K562 (cell line): ENCODE measurements around the gene PELI3.

Source experiments
- PRPF4 ChIP-seq: fragments of 200-400 bp; formaldehyde crosslinking; IDR thresholded peaks from one replicate; pipeline ENCODE4 v1.6.1; 2017; ENCODE audit warnings: low read length, low read depth, mild to moderate bottlenecking; ENCODE audit not compliant: insufficient read depth, poor library complexity, severe bottlenecking
- SIN3A ChIP-seq, 2 experiments: fragments of 150-350 bp in 1 of 2; IDR thresholded peaks; 2 replicates each; pipeline ENCODE4 v1.6.1; 2011 to 2016; ENCODE audit warnings: borderline replicate concordance in 2 of 2, low read depth in 2 of 2, low read length in 2 of 2, mild to moderate bottlenecking in 2 of 2, moderate library complexity in 2 of 2; ENCODE audit not compliant: control insufficient read depth in 1 of 2
- SP1 ChIP-seq: sonication (generic); formaldehyde crosslinking; IDR thresholded peaks from 2 replicates; pipeline ENCODE4 v1.8.1; 2022; ENCODE audit warnings: mild to moderate bottlenecking, missing genetic modification reagents
- TF ChIP-seq, protein P1 (sequence below): fragments of 450-650 bp; IDR thresholded peaks from 2 replicates; pipeline ENCODE4 v1.6.1; 2018; ENCODE audit not compliant: partially characterized antibody
- TF ChIP-seq, protein P2 (sequence below), 3 experiments: IDR thresholded peaks in 2 of 3; conservative IDR thresholded peaks in 1 of 3; 2 replicates each; pipeline ENCODE4 v1.5.1; 2011 to 2012; ENCODE audit warnings: low read length in 3 of 3, mild to moderate bottlenecking in 3 of 3, control low read depth in 2 of 3, improper control_type of control experiment in 1 of 3, inconsistent platforms in 1 of 3, low read depth in 1 of 3, mixed read lengths in 1 of 3, moderate library complexity in 1 of 3; ENCODE audit not compliant: insufficient read depth in 2 of 3

DNA sequence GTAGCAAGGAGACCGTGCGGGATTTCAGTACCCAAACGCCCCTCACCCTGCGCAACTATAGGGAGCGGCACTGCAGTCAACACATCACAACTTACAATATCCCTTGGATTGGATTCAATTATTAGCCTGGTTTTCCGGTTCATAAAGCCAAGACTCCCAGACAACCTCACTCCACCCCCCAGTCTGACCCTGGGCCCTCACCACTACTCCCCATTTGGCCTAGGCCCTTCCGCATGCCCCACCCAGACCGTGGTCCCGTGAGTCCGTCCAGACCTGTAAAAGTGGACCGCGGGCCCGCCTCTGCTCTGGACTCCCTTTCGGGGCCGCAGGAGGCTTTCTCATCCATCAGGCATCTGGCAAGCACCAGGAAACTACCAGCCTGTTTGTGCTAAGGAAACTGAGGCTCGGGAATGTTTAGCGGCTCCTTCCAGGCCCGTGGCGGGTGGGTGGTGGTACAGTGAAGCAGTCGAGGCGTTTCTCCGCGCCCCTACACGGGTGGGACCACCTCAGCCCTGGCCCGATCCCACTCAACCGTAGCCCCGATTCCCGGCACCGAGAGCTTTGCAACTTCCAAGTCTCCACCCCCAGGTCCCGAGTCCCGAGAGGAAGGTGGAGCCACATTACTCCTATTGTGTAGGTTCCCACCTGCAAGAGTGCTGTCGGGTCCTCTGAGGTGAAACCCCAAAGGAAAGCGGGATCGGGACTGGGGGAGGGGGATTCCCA is 12.8 kb downstream of the PELI3 start:
- TF ChIP-seq SP1 (CRISPR knock-in tag) (no peak), PRPF4 (no peak), SIN3A (IDR thresholded peaks at IDR 0.05; ENCODE audit: borderline replicate concordance in 2 of 2, control insufficient read depth in 1 of 2, low read depth in 2 of 2, low read length in 2 of 2) (no peak)
- TF ChIP-seq, protein P1, sequence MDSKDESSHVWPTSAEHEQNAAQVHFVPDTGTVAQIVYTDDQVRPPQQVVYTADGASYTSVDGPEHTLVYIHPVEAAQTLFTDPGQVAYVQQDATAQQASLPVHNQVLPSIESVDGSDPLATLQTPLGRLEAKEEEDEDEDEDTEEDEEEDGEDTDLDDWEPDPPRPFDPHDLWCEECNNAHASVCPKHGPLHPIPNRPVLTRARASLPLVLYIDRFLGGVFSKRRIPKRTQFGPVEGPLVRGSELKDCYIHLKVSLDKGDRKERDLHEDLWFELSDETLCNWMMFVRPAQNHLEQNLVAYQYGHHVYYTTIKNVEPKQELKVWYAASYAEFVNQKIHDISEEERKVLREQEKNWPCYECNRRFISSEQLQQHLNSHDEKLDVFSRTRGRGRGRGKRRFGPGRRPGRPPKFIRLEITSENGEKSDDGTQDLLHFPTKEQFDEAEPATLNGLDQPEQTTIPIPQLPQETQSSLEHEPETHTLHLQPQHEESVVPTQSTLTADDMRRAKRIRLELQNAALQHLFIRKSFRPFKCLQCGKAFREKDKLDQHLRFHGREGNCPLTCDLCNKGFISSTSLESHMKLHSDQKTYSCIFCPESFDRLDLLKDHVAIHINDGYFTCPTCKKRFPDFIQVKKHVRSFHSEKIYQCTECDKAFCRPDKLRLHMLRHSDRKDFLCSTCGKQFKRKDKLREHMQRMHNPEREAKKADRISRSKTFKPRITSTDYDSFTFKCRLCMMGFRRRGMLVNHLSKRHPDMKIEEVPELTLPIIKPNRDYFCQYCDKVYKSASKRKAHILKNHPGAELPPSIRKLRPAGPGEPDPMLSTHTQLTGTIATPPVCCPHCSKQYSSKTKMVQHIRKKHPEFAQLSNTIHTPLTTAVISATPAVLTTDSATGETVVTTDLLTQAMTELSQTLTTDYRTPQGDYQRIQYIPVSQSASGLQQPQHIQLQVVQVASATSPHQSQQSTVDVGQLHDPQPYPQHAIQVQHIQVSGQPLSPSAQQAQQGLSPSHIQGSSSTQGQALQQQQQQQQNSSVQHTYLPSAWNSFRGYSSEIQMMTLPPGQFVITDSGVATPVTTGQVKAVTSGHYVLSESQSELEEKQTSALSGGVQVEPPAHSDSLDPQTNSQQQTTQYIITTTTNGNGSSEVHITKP: no peak
- TF ChIP-seq, protein P2, sequence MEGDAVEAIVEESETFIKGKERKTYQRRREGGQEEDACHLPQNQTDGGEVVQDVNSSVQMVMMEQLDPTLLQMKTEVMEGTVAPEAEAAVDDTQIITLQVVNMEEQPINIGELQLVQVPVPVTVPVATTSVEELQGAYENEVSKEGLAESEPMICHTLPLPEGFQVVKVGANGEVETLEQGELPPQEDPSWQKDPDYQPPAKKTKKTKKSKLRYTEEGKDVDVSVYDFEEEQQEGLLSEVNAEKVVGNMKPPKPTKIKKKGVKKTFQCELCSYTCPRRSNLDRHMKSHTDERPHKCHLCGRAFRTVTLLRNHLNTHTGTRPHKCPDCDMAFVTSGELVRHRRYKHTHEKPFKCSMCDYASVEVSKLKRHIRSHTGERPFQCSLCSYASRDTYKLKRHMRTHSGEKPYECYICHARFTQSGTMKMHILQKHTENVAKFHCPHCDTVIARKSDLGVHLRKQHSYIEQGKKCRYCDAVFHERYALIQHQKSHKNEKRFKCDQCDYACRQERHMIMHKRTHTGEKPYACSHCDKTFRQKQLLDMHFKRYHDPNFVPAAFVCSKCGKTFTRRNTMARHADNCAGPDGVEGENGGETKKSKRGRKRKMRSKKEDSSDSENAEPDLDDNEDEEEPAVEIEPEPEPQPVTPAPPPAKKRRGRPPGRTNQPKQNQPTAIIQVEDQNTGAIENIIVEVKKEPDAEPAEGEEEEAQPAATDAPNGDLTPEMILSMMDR (IDR thresholded peaks at IDR 0.05 in 2 of 3, conservative IDR thresholded peaks at IDR 0.05 in 1 of 3; ENCODE audit: insufficient read depth in 2 of 3, low read depth in 1 of 3, low read length in 3 of 3): no peak
